Upper lobe of left lung (tissue), 4 donors: Measurements from ENCODE around the gene SRC.

ENCODE experiments used
- EP300 ChIP-seq, 4 donors: sonication (generic); formaldehyde crosslinking; IDR thresholded peaks; one replicate each; pipeline ENCODE4 v1.5.1; 2017; ENCODE audit warnings: antibody characterized with exemption in 4 of 4, control low read depth in 2 of 4
- POLR2A ChIP-seq, 4 donors: fragments of 450-650 bp; IDR thresholded peaks; one replicate each; pipeline ENCODE4 v1.5.1; 2016 to 2017; ENCODE audit warnings: antibody characterized with exemption in 4 of 4, mild to moderate bottlenecking in 2 of 4

DNA sequence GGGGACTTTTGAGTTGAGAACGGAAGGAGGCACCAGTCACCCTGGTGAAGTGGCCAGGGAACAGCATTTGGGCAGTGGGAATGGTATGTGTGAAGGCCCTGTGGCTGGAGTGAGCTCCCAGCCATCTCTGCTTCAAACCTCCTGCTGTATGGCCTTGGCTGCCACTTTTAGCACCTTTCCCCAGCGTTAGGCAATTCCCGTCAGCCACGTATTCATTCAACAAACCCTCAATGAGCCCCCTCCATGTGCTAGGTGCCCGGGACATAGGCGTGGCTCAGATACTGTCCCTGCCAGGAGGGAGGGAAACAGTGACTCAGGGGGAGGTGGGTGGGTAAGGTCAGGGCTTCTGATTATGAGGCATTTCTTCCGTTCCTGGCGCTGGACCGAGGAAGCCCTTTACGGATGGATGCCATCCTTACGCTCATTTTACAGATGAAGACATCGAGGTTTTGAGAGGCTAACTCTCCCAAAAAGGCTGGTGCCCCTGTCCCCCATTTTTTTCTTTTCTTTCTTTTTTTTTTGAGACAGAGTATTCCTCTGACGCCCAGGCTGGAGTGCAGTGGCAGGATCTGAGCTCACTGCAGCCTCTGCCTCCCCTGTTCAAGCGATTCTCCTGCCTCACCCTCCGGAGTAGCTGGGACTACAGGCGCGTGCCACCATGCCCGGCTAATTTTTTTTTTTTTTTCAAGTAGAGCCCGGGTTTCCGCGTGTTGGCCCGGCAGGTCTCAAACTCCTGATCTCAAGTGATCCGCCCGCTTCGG is 37.5 kb downstream of the SRC start:
- TF ChIP-seq POLR2A (IDR thresholded peaks at IDR 0.05), result no peak
- no peak for TF ChIP-seq EP300 (IDR thresholded peaks at IDR 0.05)
